ENCODE results near the gene KCTD18.
A peak's percentile ranks its signal among the peaks of the same experiment; 100 is the strongest.

KCTD18 gene

GRCh38 chr2:200509612-200510433, at the start of gene KCTD18:
TSS of gene KCTD18 (minus strand) at chr2:200510068. CDS start at chr2:200507016, 3,052 bp downstream.
- Histone ChIP-seq H3K4me1 (ENCODE audit: control insufficient read depth in 1 of 2, insufficient read depth in 2 of 2, low read length in 2 of 2) (peaks cover 0 to 7% of the 10 kb centered on the region in 2 donors), H3K27me3 (ENCODE audit: low read depth, low read length) (no peaks in the 10 kb centered on the region), H3K36me3 (ENCODE audit: control insufficient read depth in 1 of 2, insufficient read depth in 2 of 2, low read length in 2 of 2) (peaks cover 0 to 12% of the 10 kb centered on the region in 2 donors), H3K4me3 (ENCODE audit: low read depth in 1 of 2, low read length in 2 of 2) (peak within 1 kb of the TSS; percentile 79 to 88), H3K9me3 (ENCODE audit: control insufficient read depth in 1 of 2, low read length in 2 of 2) (no peaks in the 10 kb centered on the region), H3K27ac (ENCODE audit: low read length) (peak within 1 kb of the TSS; percentile 86)

GRCh38 chr2:200540793-200541192, 30.9 kb upstream of the KCTD18 start:
- H3K27me3 ChIP-seq (ENCODE audit: low read depth, low read length) = no peaks in the 10 kb centered on the region
- H3K4me3 ChIP-seq (ENCODE audit: low read depth in 1 of 2, low read length in 2 of 2) = no peak overlapping the region
- no peaks in the 10 kb centered on the region for H3K4me1 ChIP-seq (ENCODE audit: control insufficient read depth in 1 of 2, insufficient read depth in 2 of 2, low read length in 2 of 2)

GRCh38 chr2:200538139-200538538, 28.3 kb upstream of the KCTD18 start:
- peaks cover 0 to 3% of the 10 kb centered on the region in 2 donors for H3K36me3 ChIP-seq (ENCODE audit: control insufficient read depth in 1 of 2, insufficient read depth in 2 of 2, low read length in 2 of 2)
- no peaks in the 10 kb centered on the region for H3K4me1 ChIP-seq (ENCODE audit: control insufficient read depth in 1 of 2, insufficient read depth in 2 of 2, low read length in 2 of 2)
- no peak overlapping the region for H3K27ac ChIP-seq (ENCODE audit: low read length)
- H3K27me3 ChIP-seq (ENCODE audit: low read depth, low read length) = no peaks in the 10 kb centered on the region
- no peaks in the 10 kb centered on the region for H3K9me3 ChIP-seq (ENCODE audit: control insufficient read depth in 1 of 2, low read length in 2 of 2)
- H3K4me3 ChIP-seq (ENCODE audit: low read depth in 1 of 2, low read length in 2 of 2) = no peak overlapping the region

More at GRCh38 chr2:200540793-200541192, 30.9 kb upstream of the KCTD18 start:
- peaks cover 0 to 3% of the 10 kb centered on the region in 2 donors for H3K36me3 ChIP-seq (ENCODE audit: control insufficient read depth in 1 of 2, insufficient read depth in 2 of 2, low read length in 2 of 2)
- no peaks in the 10 kb centered on the region for H3K9me3 ChIP-seq (ENCODE audit: control insufficient read depth in 1 of 2, low read length in 2 of 2)
- H3K27ac ChIP-seq (ENCODE audit: low read length) = no peak overlapping the region

- Histone ChIP-seq H3K27ac (ENCODE audit: low read length) (no peak overlapping the region), H3K4me1 (ENCODE audit: control insufficient read depth in 1 of 2, insufficient read depth in 2 of 2, low read length in 2 of 2) (no peaks in the 10 kb centered on the region), H3K4me3 (ENCODE audit: low read depth in 1 of 2, low read length in 2 of 2) (no peak overlapping the region), H3K27me3 (ENCODE audit: low read depth, low read length) (no peaks in the 10 kb centered on the region), H3K36me3 (ENCODE audit: control insufficient read depth in 1 of 2, insufficient read depth in 2 of 2, low read length in 2 of 2) (no peaks in the 10 kb centered on the region), H3K9me3 (ENCODE audit: control insufficient read depth in 1 of 2, low read length in 2 of 2) (no peaks in the 10 kb centered on the region)
Measured at GRCh38 chr2:200534572-200534971, 24.7 kb upstream of the KCTD18 start.

GRCh38 chr2:200533754-200534153, 23.9 kb upstream of the KCTD18 start:
- H3K27ac ChIP-seq (ENCODE audit: low read length) = no peak overlapping the region
- H3K9me3 ChIP-seq (ENCODE audit: control insufficient read depth in 1 of 2, low read length in 2 of 2) = no peaks in the 10 kb centered on the region
- H3K4me3 ChIP-seq (ENCODE audit: low read depth in 1 of 2, low read length in 2 of 2) = no peak overlapping the region
- H3K4me1 ChIP-seq (ENCODE audit: control insufficient read depth in 1 of 2, insufficient read depth in 2 of 2, low read length in 2 of 2) = no peaks in the 10 kb centered on the region
- no peaks in the 10 kb centered on the region for H3K27me3 ChIP-seq (ENCODE audit: low read depth, low read length)
- no peaks in the 10 kb centered on the region for H3K36me3 ChIP-seq (ENCODE audit: control insufficient read depth in 1 of 2, insufficient read depth in 2 of 2, low read length in 2 of 2)

GRCh38 chr2:200528228-200528627, 18.4 kb upstream of the KCTD18 start:
- Histone ChIP-seq H3K9me3 (ENCODE audit: control insufficient read depth in 1 of 2, low read length in 2 of 2) (no peaks in the 10 kb centered on the region), H3K4me1 (ENCODE audit: control insufficient read depth in 1 of 2, insufficient read depth in 2 of 2, low read length in 2 of 2) (peaks cover 9% of the 10 kb centered on the region in 2 donors), H3K27ac (ENCODE audit: low read length) (no peak overlapping the region), H3K27me3 (ENCODE audit: low read depth, low read length) (no peaks in the 10 kb centered on the region), H3K36me3 (ENCODE audit: control insufficient read depth in 1 of 2, insufficient read depth in 2 of 2, low read length in 2 of 2) (no peaks in the 10 kb centered on the region), H3K4me3 (ENCODE audit: low read depth in 1 of 2, low read length in 2 of 2) (no peak overlapping the region)

GRCh38 chr2:200525882-200526651, 16.2 kb upstream of the KCTD18 start, which contains the start of gene SGO2:
TSS of gene SGO2 (plus strand) at chr2:200526207. CDS start at chr2:200532976, 6,769 bp downstream.
- Histone ChIP-seq H3K36me3 (ENCODE audit: control insufficient read depth in 1 of 2, insufficient read depth in 2 of 2, low read length in 2 of 2) (no peaks in the 10 kb centered on the region), H3K4me1 (ENCODE audit: control insufficient read depth in 1 of 2, insufficient read depth in 2 of 2, low read length in 2 of 2) (peaks cover 9% of the 10 kb centered on the region in 2 donors), H3K27ac (ENCODE audit: low read length) (peak within 1 kb of the TSS; percentile 71), H3K27me3 (ENCODE audit: low read depth, low read length) (no peaks in the 10 kb centered on the region), H3K9me3 (ENCODE audit: control insufficient read depth in 1 of 2, low read length in 2 of 2) (no peaks in the 10 kb centered on the region), H3K4me3 (ENCODE audit: low read depth in 1 of 2, low read length in 2 of 2) (peak within 1 kb of the TSS; percentile 72 to 96)

- no peaks in the 10 kb centered on the region for H3K27me3 ChIP-seq (ENCODE audit: low read depth, low read length)
- H3K27ac ChIP-seq (ENCODE audit: low read length) = peak overlapping the region; percentile 71
- H3K4me1 ChIP-seq (ENCODE audit: control insufficient read depth in 1 of 2, insufficient read depth in 2 of 2, low read length in 2 of 2) = peaks cover 9% of the 10 kb centered on the region in 2 donors
- peak overlapping the region; percentile 72 to 96 for H3K4me3 ChIP-seq (ENCODE audit: low read depth in 1 of 2, low read length in 2 of 2)
- H3K9me3 ChIP-seq (ENCODE audit: control insufficient read depth in 1 of 2, low read length in 2 of 2) = no peaks in the 10 kb centered on the region
- H3K36me3 ChIP-seq (ENCODE audit: control insufficient read depth in 1 of 2, insufficient read depth in 2 of 2, low read length in 2 of 2) = no peaks in the 10 kb centered on the region
Measured at GRCh38 chr2:200525551-200525881, 15.6 kb upstream of the KCTD18 start.

GRCh38 chr2:200525066-200525465, 15.2 kb upstream of the KCTD18 start:
- Histone ChIP-seq H3K36me3 (ENCODE audit: control insufficient read depth in 1 of 2, insufficient read depth in 2 of 2, low read length in 2 of 2) (no peaks in the 10 kb centered on the region), H3K4me3 (ENCODE audit: low read depth in 1 of 2, low read length in 2 of 2) (peak overlapping the region; percentile 72 to 96), H3K27ac (ENCODE audit: low read length) (no peak overlapping the region), H3K9me3 (ENCODE audit: control insufficient read depth in 1 of 2, low read length in 2 of 2) (no peaks in the 10 kb centered on the region), H3K27me3 (ENCODE audit: low read depth, low read length) (no peaks in the 10 kb centered on the region), H3K4me1 (ENCODE audit: control insufficient read depth in 1 of 2, insufficient read depth in 2 of 2, low read length in 2 of 2) (peaks cover 9% of the 10 kb centered on the region in 2 donors)

GRCh38 chr2:200523604-200524003, 13.7 kb upstream of the KCTD18 start:
- Histone ChIP-seq H3K27me3 (ENCODE audit: low read depth, low read length) (no peaks in the 10 kb centered on the region), H3K27ac (ENCODE audit: low read length) (no peak overlapping the region), H3K4me1 (ENCODE audit: control insufficient read depth in 1 of 2, insufficient read depth in 2 of 2, low read length in 2 of 2) (peaks cover 9% of the 10 kb centered on the region in 2 donors), H3K36me3 (ENCODE audit: control insufficient read depth in 1 of 2, insufficient read depth in 2 of 2, low read length in 2 of 2) (no peaks in the 10 kb centered on the region), H3K9me3 (ENCODE audit: control insufficient read depth in 1 of 2, low read length in 2 of 2) (no peaks in the 10 kb centered on the region), H3K4me3 (ENCODE audit: low read depth in 1 of 2, low read length in 2 of 2) (no peak overlapping the region)

- no peak overlapping the region for H3K4me3 ChIP-seq (ENCODE audit: low read depth in 1 of 2, low read length in 2 of 2)
- H3K27ac ChIP-seq (ENCODE audit: low read length) = no peak overlapping the region
- no peaks in the 10 kb centered on the region for H3K36me3 ChIP-seq (ENCODE audit: control insufficient read depth in 1 of 2, insufficient read depth in 2 of 2, low read length in 2 of 2)
- no peaks in the 10 kb centered on the region for H3K9me3 ChIP-seq (ENCODE audit: control insufficient read depth in 1 of 2, low read length in 2 of 2)
- peaks cover 9% of the 10 kb centered on the region in 2 donors for H3K4me1 ChIP-seq (ENCODE audit: control insufficient read depth in 1 of 2, insufficient read depth in 2 of 2, low read length in 2 of 2)
- H3K27me3 ChIP-seq (ENCODE audit: low read depth, low read length) = no peaks in the 10 kb centered on the region
Measured at GRCh38 chr2:200523158-200523557, 13.3 kb upstream of the KCTD18 start.

Data from muscle layer of duodenum (tissue), 2 donors.